ENCODE data around the gene DLEC1.

DNA sequence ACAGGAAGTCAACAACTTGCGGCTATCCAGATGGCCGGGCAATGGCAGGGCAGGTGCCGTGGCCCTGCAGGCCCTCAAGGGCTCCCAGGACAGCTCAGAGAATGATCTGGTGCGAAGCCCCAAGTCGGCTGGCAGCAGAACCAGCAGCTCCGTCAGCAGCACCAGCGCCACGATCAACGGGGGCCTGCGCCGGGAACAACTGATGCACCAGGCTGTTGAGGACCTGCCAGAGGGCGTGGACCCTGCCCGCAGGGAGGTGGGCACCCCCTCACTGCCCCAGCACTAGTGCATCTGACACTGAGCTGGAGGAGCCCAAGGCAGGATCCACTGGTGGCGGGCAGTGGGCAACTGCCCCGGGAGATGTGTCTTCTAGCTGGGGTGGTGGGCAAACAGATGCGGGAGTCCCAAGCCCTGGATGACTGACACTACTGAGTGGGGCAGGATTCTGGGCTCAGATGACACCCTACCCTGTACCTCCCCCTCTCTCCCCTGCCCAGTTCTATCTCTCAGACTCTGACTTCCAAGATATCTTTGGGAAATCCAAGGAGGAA is 32.5 kb upstream of the DLEC1 start:
- TF ChIP-seq ETV6 (CRISPR knock-in tag; IDR thresholded peaks at IDR 0.05) (no peak), GTF2I (CRISPR knock-in tag; conservative IDR thresholded peaks at IDR 0.05) (no peak), NR1H2 (CRISPR knock-in tag; IDR thresholded peaks at IDR 0.05) (no peak), ZNF219 (CRISPR knock-in tag; IDR thresholded peaks at IDR 0.05; ENCODE audit: borderline replicate concordance) (no peak), ZNF416 (CRISPR knock-in tag; IDR thresholded peaks at IDR 0.05) (no peak)
- TF ChIP-seq, protein P1, sequence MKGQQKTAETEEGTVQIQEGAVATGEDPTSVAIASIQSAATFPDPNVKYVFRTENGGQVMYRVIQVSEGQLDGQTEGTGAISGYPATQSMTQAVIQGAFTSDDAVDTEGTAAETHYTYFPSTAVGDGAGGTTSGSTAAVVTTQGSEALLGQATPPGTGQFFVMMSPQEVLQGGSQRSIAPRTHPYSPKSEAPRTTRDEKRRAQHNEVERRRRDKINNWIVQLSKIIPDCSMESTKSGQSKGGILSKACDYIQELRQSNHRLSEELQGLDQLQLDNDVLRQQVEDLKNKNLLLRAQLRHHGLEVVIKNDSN (CRISPR knock-in tag; IDR thresholded peaks at IDR 0.05), result no peak
- TF ChIP-seq, protein P2, sequence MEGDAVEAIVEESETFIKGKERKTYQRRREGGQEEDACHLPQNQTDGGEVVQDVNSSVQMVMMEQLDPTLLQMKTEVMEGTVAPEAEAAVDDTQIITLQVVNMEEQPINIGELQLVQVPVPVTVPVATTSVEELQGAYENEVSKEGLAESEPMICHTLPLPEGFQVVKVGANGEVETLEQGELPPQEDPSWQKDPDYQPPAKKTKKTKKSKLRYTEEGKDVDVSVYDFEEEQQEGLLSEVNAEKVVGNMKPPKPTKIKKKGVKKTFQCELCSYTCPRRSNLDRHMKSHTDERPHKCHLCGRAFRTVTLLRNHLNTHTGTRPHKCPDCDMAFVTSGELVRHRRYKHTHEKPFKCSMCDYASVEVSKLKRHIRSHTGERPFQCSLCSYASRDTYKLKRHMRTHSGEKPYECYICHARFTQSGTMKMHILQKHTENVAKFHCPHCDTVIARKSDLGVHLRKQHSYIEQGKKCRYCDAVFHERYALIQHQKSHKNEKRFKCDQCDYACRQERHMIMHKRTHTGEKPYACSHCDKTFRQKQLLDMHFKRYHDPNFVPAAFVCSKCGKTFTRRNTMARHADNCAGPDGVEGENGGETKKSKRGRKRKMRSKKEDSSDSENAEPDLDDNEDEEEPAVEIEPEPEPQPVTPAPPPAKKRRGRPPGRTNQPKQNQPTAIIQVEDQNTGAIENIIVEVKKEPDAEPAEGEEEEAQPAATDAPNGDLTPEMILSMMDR (IDR thresholded peaks at IDR 0.05), result no peak
- TF ChIP-seq, protein P3, sequence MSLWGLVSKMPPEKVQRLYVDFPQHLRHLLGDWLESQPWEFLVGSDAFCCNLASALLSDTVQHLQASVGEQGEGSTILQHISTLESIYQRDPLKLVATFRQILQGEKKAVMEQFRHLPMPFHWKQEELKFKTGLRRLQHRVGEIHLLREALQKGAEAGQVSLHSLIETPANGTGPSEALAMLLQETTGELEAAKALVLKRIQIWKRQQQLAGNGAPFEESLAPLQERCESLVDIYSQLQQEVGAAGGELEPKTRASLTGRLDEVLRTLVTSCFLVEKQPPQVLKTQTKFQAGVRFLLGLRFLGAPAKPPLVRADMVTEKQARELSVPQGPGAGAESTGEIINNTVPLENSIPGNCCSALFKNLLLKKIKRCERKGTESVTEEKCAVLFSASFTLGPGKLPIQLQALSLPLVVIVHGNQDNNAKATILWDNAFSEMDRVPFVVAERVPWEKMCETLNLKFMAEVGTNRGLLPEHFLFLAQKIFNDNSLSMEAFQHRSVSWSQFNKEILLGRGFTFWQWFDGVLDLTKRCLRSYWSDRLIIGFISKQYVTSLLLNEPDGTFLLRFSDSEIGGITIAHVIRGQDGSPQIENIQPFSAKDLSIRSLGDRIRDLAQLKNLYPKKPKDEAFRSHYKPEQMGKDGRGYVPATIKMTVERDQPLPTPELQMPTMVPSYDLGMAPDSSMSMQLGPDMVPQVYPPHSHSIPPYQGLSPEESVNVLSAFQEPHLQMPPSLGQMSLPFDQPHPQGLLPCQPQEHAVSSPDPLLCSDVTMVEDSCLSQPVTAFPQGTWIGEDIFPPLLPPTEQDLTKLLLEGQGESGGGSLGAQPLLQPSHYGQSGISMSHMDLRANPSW (CRISPR knock-in tag; conservative IDR thresholded peaks at IDR 0.05; ENCODE audit: low read depth), result no peak
- TF ChIP-seq, protein P4, sequence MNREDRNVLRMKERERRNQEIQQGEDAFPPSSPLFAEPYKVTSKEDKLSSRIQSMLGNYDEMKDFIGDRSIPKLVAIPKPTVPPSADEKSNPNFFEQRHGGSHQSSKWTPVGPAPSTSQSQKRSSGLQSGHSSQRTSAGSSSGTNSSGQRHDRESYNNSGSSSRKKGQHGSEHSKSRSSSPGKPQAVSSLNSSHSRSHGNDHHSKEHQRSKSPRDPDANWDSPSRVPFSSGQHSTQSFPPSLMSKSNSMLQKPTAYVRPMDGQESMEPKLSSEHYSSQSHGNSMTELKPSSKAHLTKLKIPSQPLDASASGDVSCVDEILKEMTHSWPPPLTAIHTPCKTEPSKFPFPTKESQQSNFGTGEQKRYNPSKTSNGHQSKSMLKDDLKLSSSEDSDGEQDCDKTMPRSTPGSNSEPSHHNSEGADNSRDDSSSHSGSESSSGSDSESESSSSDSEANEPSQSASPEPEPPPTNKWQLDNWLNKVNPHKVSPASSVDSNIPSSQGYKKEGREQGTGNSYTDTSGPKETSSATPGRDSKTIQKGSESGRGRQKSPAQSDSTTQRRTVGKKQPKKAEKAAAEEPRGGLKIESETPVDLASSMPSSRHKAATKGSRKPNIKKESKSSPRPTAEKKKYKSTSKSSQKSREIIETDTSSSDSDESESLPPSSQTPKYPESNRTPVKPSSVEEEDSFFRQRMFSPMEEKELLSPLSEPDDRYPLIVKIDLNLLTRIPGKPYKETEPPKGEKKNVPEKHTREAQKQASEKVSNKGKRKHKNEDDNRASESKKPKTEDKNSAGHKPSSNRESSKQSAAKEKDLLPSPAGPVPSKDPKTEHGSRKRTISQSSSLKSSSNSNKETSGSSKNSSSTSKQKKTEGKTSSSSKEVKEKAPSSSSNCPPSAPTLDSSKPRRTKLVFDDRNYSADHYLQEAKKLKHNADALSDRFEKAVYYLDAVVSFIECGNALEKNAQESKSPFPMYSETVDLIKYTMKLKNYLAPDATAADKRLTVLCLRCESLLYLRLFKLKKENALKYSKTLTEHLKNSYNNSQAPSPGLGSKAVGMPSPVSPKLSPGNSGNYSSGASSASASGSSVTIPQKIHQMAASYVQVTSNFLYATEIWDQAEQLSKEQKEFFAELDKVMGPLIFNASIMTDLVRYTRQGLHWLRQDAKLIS (CRISPR knock-in tag; IDR thresholded peaks at IDR 0.05; ENCODE audit: borderline replicate concordance), result no peak
- TF ChIP-seq, protein P5, sequence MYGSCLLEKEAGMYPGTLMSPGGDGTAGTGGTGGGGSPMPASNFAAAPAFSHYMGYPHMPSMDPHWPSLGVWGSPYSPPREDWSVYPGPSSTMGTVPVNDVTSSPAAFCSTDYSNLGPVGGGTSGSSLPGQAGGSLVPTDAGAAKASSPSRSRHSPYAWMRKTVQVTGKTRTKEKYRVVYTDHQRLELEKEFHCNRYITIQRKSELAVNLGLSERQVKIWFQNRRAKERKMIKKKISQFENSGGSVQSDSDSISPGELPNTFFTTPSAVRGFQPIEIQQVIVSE (CRISPR knock-in tag; IDR thresholded peaks at IDR 0.05; ENCODE audit: borderline replicate concordance), result no peak

Data from WTC11 (cell line).